Measurements from ENCODE around the gene PPARA.

DNA sequence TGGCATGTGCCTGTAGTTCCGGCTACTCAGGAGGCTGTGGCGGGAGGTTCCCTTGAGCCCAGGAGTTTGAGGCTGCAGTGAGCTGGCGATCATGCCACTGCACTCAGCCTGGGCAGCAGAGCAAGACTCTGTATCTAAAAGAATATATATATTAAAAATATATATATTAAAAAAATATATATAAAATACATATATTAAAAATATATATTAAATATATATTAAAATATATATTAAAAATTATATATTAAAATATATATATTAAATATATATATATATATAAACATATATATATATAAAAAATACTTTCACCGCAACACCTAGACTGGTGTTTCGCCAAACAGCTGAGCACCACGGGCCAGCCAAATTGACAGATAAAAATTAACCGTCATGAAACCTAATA lies 126.2 kb downstream of the PPARA start:
- TF ChIP-seq CTCF (IDR thresholded peaks at IDR 0.05; ENCODE audit: insufficient read depth, low read length): no peak
- no peak for TF ChIP-seq POLR2AphosphoS5 (IDR thresholded peaks at IDR 0.05; ENCODE audit: low read depth)
